HG03280 (cell line): ENCODE measurements around the gene OR2F1.

ENCODE experiments used
- ATAC-seq: cut with Tn5 transposase; IDR thresholded peaks from one replicate; pipeline ENCODE4 v1.9.1; 2021; ENCODE audit warnings: mild to moderate bottlenecking, moderate library complexity; ENCODE audit not compliant: unreplicated experiment

OR2F1 gene

GRCh38 chr7:143954544-143954943, at the start of gene OR2F1:
Gene OR2F1, plus strand, starts transcription at chr7:143954844. Its CDS starts 5,127 bp downstream, at chr7:143959971.
- ATAC-seq: no peak

GRCh38 chr7:143905509-143905908, 49.1 kb upstream of the OR2F1 start:
- no peak for ATAC-seq

- ATAC-seq: no peak
Observed at GRCh38 chr7:143906151-143906550, 48.5 kb upstream of the OR2F1 start.

- no peak for ATAC-seq
Observed at GRCh38 chr7:143906895-143907294, 47.7 kb upstream of the OR2F1 start.

GRCh38 chr7:143908120-143908519, 46.5 kb upstream of the OR2F1 start:
- ATAC-seq: no peak

GRCh38 chr7:143909863-143910262, 44.8 kb upstream of the OR2F1 start:
- no peak for ATAC-seq

- ATAC-seq: no peak
Observed at GRCh38 chr7:143910473-143911248, 44.0 kb upstream of the OR2F1 start.

GRCh38 chr7:143913945-143914615, 40.6 kb upstream of the OR2F1 start:
- no peak for ATAC-seq

- no peak for ATAC-seq
Observed at GRCh38 chr7:143914938-143915652, 39.5 kb upstream of the OR2F1 start.

GRCh38 chr7:143924851-143925250, 29.8 kb upstream of the OR2F1 start:
- no peak for ATAC-seq

- ATAC-seq: no peak
Observed at GRCh38 chr7:143929224-143929920, 25.3 kb upstream of the OR2F1 start.

- ATAC-seq: no peak
Observed at GRCh38 chr7:143931739-143932138, 22.9 kb upstream of the OR2F1 start.

GRCh38 chr7:143934526-143935325, 19.9 kb upstream of the OR2F1 start, which contains the start of gene OR2F2:
Gene OR2F2, plus strand, starts transcription at chr7:143935233. Its CDS starts 0 bp downstream, at chr7:143935233.
- no peak for ATAC-seq

- ATAC-seq: no peak
Observed at GRCh38 chr7:143936087-143937009, 18.3 kb upstream of the OR2F1 start.

GRCh38 chr7:143938379-143939243, 16.0 kb upstream of the OR2F1 start:
- no peak for ATAC-seq

- ATAC-seq: no peak
Observed at GRCh38 chr7:143945423-143945822, 9.2 kb upstream of the OR2F1 start.

GRCh38 chr7:143947111-143947510, 7.5 kb upstream of the OR2F1 start:
- no peak for ATAC-seq

- ATAC-seq: no peak
Observed at GRCh38 chr7:143948733-143949132, 5.9 kb upstream of the OR2F1 start.
